ENCODE results near the gene ZNRF2. TPM values are rescaled to one million over a fixed set of nuclear protein-coding genes. Genes with fewer than 3 reads are reported as not detected.

The ZNRF2 gene
- total RNA-seq (2012; rRNA removed) (0.54 and 0.83 TPM in 2 replicates), polyA plus RNA-seq (2012; rRNA removed) (0.31 and 0.33 TPM in 2 replicates), Bru-seq, nascent RNA (percentile 54 among the genes with signal in this experiment), BruChase-seq, experiment 1, labeled RNA remaining after a 6-hour chase (percentile 46 among the genes with signal in this experiment), BruChase-seq, experiment 2, labeled RNA remaining after a 2-hour chase (percentile 49 among the genes with signal in this experiment)
- 0.12 and 0.34 TPM in 2 replicates for polyA plus RNA-seq (2012; cell fraction: cytosol; rRNA removed)
- 0.34 and 0.36 TPM in 2 replicates for polyA plus RNA-seq (2012; cell fraction: nucleus; rRNA removed; ENCODE audit: low replicate concordance)
- long read RNA-seq, transcript ZNRF2-201 (5 exons, 3,460 nt), result major isoform, 13 of 13 reads
- long read RNA-seq, partial matches to known transcripts, result 0 of 13 reads
- long read RNA-seq, other reads (novel, unspliced or antisense), result 0 of 13 reads

GRCh38 chr7:30284298-30285066 lies at the start of gene ZNRF2:
ZNRF2 (plus strand) TSS chr7:30284597; CDS start chr7:30285358, 761 bp downstream.
- Histone ChIP-seq H2AK5ac (ENCODE audit: low read depth, low read length) (no peak within 1 kb of the TSS), H4K91ac (ENCODE audit: insufficient read depth, low read depth, low read length) (no peak within 1 kb of the TSS), H4K20me1 (ENCODE audit: insufficient read depth, low read length) (no peaks in the 10 kb centered on the region), H3K14ac (replicated peaks; ENCODE audit: low read depth, low read length) (no peak within 1 kb of the TSS), H4K8ac (ENCODE audit: low read depth in 2 of 2, low read length in 2 of 2) (no peak within 1 kb of the TSS), H3K9me1 (ENCODE audit: insufficient read depth, low read length) (no peaks in the 10 kb centered on the region), H2AFZ (replicated peaks; ENCODE audit: low read length, poor library complexity) (peak within 1 kb of the TSS; percentile 96), H3K18ac (ENCODE audit: low read depth, low read length) (no peak within 1 kb of the TSS), H3K27me3 (ENCODE audit: control insufficient read depth, insufficient read depth, low read length) (0 out of 2 replicates have a peak, but pooled peaks cover 3% of the 10 kb centered on the region), H3K23ac (ENCODE audit: low read depth, low read length) (no peak within 1 kb of the TSS), H2AK9ac (replicated peaks; ENCODE audit: low read depth, low read length, poor library complexity) (peak within 1 kb of the TSS; percentile 65), H3K79me1 (ENCODE audit: low read depth in 1 of 2, low read length in 2 of 2) (no peaks in the 10 kb centered on the region), H2BK120ac (ENCODE audit: low read depth, low read length) (no peak within 1 kb of the TSS), H3K4me3 (ENCODE audit: insufficient read depth, low read depth, low read length) (peak within 1 kb of the TSS; percentile 77), H3K9ac (ENCODE audit: low read depth, low read length) (no peak within 1 kb of the TSS; the same call in 1 of the 2 replicates), H2BK20ac (ENCODE audit: low read depth, low read length) (no peak within 1 kb of the TSS), H3K36me3 (ENCODE audit: control insufficient read depth, insufficient read depth, low read length) (no peaks in the 10 kb centered on the region), H3K56ac (ENCODE audit: extremely low read depth, insufficient read depth, low read length) (no peak within 1 kb of the TSS), H3K27ac (ENCODE audit: insufficient read depth, low read length) (no peak within 1 kb of the TSS; the same call in 1 of the 2 replicates), H3K4me2 (ENCODE audit: low read depth, low read length) (peak within 1 kb of the TSS; percentile 43), H3K4me1 (ENCODE audit: control insufficient read depth, insufficient read depth, low read length) (no peaks in the 10 kb centered on the region), H2BK5ac (ENCODE audit: low read depth, low read length, poor library complexity, severe bottlenecking) (peak within 1 kb of the TSS; percentile 53), H2BK15ac (ENCODE audit: low read depth, low read length) (no peak within 1 kb of the TSS), H3K4ac (ENCODE audit: low read depth, low read length) (no peak within 1 kb of the TSS), H4K5ac (ENCODE audit: low read depth, low read length) (no peak within 1 kb of the TSS), H3K9me3 (ENCODE audit: control insufficient read depth, insufficient read depth, low read length) (no peaks in the 10 kb centered on the region)
- dilution Hi-C loops (cut with HindIII; ENCODE audit: low sequenced_read_pairs, unreplicated experiment), result no loop called here
- in situ Hi-C loops (cut with MboI; ENCODE audit: low sequenced_read_pairs), result no loop called here
- peak; percentile 86 for ATAC-seq (ENCODE audit: low read depth)
- 1% methylated on average over 39 of the region's 96 CpGs; no CpG with 5 or more reads in 1 of the 2 experiments for WGBS, 2 experiments (ENCODE audit: extremely low coverage in 2 of 2, insufficient read length in 1 of 2)
- intact Hi-C loops (cut with micrococcal nuclease), result loop anchor here (2.0 to 5.0 kb wide), 2 partner anchors 63 to 128 kb away; no protein-coding TSS in a partner anchor
- BruUV-seq (replicated peaks), result no TSS peak
- ChIA-PET CTCF (no interaction called here), POLR2A (ENCODE audit: unreplicated experiment) (no interaction called here)
- peak; percentile 95 for DNase-seq
- no peak for TF ChIP-seq SMC3 (IDR thresholded peaks at IDR 0.05; ENCODE audit: low read depth, low read length)
- TF ChIP-seq ELK1 (IDR thresholded peaks at IDR 0.05; ENCODE audit: borderline replicate concordance, low read depth, low read length), result no peak
- no peak for TF ChIP-seq CEBPB (IDR thresholded peaks at IDR 0.05; ENCODE audit: low read depth, low read length)
- peak; percentile 93 for TF ChIP-seq USF2 (IDR thresholded peaks at IDR 0.05; ENCODE audit: low read depth, low read length)
- no peak for TF ChIP-seq POLR2A (IDR thresholded peaks at IDR 0.05; ENCODE audit: low read depth, low read length)
- no peak for TF ChIP-seq RCOR1 (IDR thresholded peaks at IDR 0.05; ENCODE audit: insufficient replicate concordance, low read length)
- TF ChIP-seq NFE2L2 (IDR thresholded peaks at IDR 0.05; ENCODE audit: low read depth, low read length), result 0 out of 2 replicates have a peak, but pooled peaks have one; percentile 3
- peak; percentile 47 for TF ChIP-seq CTCF (conservative IDR thresholded peaks at IDR 0.05; ENCODE audit: low read depth, low read length)
- TF ChIP-seq CHD1 (IDR thresholded peaks at IDR 0.05; ENCODE audit: low read depth, low read length), result no peak
- peak; percentile 15; the same call in 1 of the 2 replicates for TF ChIP-seq RAD21 (IDR thresholded peaks at IDR 0.05; ENCODE audit: low read length)
- no peak for TF ChIP-seq FOS (IDR thresholded peaks at IDR 0.05; ENCODE audit: low read depth, low read length)
- peak; percentile 79; the same call in 1 of the 2 replicates for TF ChIP-seq MAZ (IDR thresholded peaks at IDR 0.05; ENCODE audit: borderline replicate concordance, low read depth, low read length)

All from IMR-90 (cell line).